Keratinocyte (primary cell): ENCODE results near the gene ITGB1.
"Not testable (repeated sequence)": the region's sequence is repeated elsewhere in the genome, so short reads cannot be mapped to it uniquely, and the experiment has no call there.

Experiments used
- CTCF ChIP-seq, 3 experiments: IDR thresholded peaks in 1 of 3; conservative IDR thresholded peaks in 1 of 3; optimal IDR thresholded peaks in 1 of 3; 2 replicates in 2 of 3; 3 replicates in 1 of 3; pipeline versions ENCODE3 to v1.5.1; 2011; ENCODE audit warnings: low read length in 3 of 3, mild to moderate bottlenecking in 3 of 3, moderate library complexity in 2 of 3, control low read depth in 1 of 3, inconsistent platforms in 1 of 3; ENCODE audit not compliant: insufficient read depth in 2 of 3; ENCODE audit errors: extremely low read depth in 1 of 3
- EZH2 ChIP-seq: IDR thresholded peaks from one replicate; pipeline ENCODE4 v1.6.1; 2012; ENCODE audit warnings: inconsistent platforms, mild to moderate bottlenecking, low read length, moderate library complexity

- not testable (repeated sequence) for TF ChIP-seq CTCF (optimal IDR thresholded peaks at IDR 0.05 in 1 of 3, IDR thresholded peaks at IDR 0.05 in 1 of 3, conservative IDR thresholded peaks at IDR 0.05 in 1 of 3; ENCODE audit: extremely low read depth in 1 of 3, insufficient read depth in 2 of 3, low read length in 3 of 3); EZH2
These were observed 21.7 kb upstream of the ITGB1 start for GRCh38 chr10:32979719-32980118.
